HepG2 (cell line): ENCODE results near the gene ACP7. TPM values are rescaled to one million over a fixed set of nuclear protein-coding genes. Genes with fewer than 3 reads are reported as not detected.

Source experiments
- DPF2 ChIP-seq: sonication (generic); formaldehyde crosslinking; IDR thresholded peaks from 2 replicates; pipeline ENCODE4 v1.4.0; 2020; ENCODE audit warnings: mild to moderate bottlenecking, low read depth, missing genetic modification reagents, borderline replicate concordance
- EZH2 ChIP-seq: conservative IDR thresholded peaks from 2 replicates; pipeline ENCODE4 v1.6.1; 2012; ENCODE audit warnings: mild to moderate bottlenecking, low read depth, low read length, moderate library complexity
- FOXP1 ChIP-seq, 2 experiments: fragments of 450-650 bp in 1 of 2; IDR thresholded peaks; 2 replicates each; pipeline ENCODE4 v1.6.1; 2017 to 2018; ENCODE audit warnings: antibody characterized with exemption in 1 of 2
- HNF1A ChIP-seq, 2 experiments: sonication (generic) in 1 of 2; formaldehyde crosslinking in 1 of 2; IDR thresholded peaks; 2 replicates each; pipeline versions ENCODE4 v1.4.0 to v1.6.1; 2016 to 2020; ENCODE audit warnings: borderline replicate concordance in 1 of 2, low read depth in 1 of 2, mild to moderate bottlenecking in 1 of 2, missing genetic modification reagents in 1 of 2
- KMT2B ChIP-seq: IDR thresholded peaks from 2 replicates; pipeline ENCODE4 v1.6.1; 2016; ENCODE audit warnings: missing genetic modification reagents, missing compliant biosample characterization
- MAZ ChIP-seq, 2 experiments: sonication (generic) in 1 of 2; formaldehyde crosslinking in 1 of 2; IDR thresholded peaks; 2 replicates each; pipeline versions ENCODE4 v1.5.0 to v1.6.1; 2012 to 2020; ENCODE audit warnings: low read depth in 2 of 2, mild to moderate bottlenecking in 2 of 2, borderline replicate concordance in 1 of 2, improper control_type of control experiment in 1 of 2, low read length in 1 of 2, missing genetic modification reagents in 1 of 2, moderate library complexity in 1 of 2
- MED8 ChIP-seq: sonication (generic); formaldehyde crosslinking; IDR thresholded peaks from 2 replicates; pipeline ENCODE4 v1.8.1; 2023; ENCODE audit warnings: mild to moderate bottlenecking, missing genetic modification reagents; ENCODE audit not compliant: insufficient replicate concordance
- NCOA1 ChIP-seq: sonication (generic); formaldehyde crosslinking; IDR thresholded peaks from 2 replicates; pipeline ENCODE4 v1.9.0; 2021; ENCODE audit warnings: missing genetic modification reagents
- NCOA2 ChIP-seq: sonication (generic); formaldehyde crosslinking; IDR thresholded peaks from 2 replicates; pipeline ENCODE4 v1.8.0; 2022; ENCODE audit warnings: inconsistent platforms
- SAFB2 ChIP-seq: sonication (generic); formaldehyde crosslinking; IDR thresholded peaks from 2 replicates; pipeline ENCODE4 v1.5.1; 2020; ENCODE audit warnings: missing genetic modification reagents, low read depth, mild to moderate bottlenecking, borderline replicate concordance
- SMARCC2 ChIP-seq: fragments of 450-650 bp; IDR thresholded peaks from 2 replicates; pipeline ENCODE4 v1.6.1; 2017; ENCODE audit warnings: antibody characterized with exemption, mild to moderate bottlenecking
- SP5 ChIP-seq: IDR thresholded peaks from 2 replicates; pipeline ENCODE4 v1.6.1; 2016; ENCODE audit warnings: low read depth, borderline replicate concordance
- ZFP41 ChIP-seq: sonication (generic); formaldehyde crosslinking; IDR thresholded peaks from 2 replicates; pipeline ENCODE4 v1.4.0; 2020; ENCODE audit warnings: mild to moderate bottlenecking, missing genetic modification reagents, borderline replicate concordance
- ZNF234 ChIP-seq: sonication (generic); formaldehyde crosslinking; conservative IDR thresholded peaks from 2 replicates; pipeline ENCODE4 v1.5.1; 2020; ENCODE audit warnings: mild to moderate bottlenecking, missing genetic modification reagents
- ZNF367 ChIP-seq: sonication (generic); formaldehyde crosslinking; IDR thresholded peaks from 2 replicates; pipeline ENCODE4 v1.4.0; 2020; ENCODE audit warnings: missing genetic modification reagents, borderline replicate concordance
- ZNF576 ChIP-seq: sonication (generic); formaldehyde crosslinking; IDR thresholded peaks from 2 replicates; pipeline ENCODE4 v1.4.0; 2020; ENCODE audit warnings: mild to moderate bottlenecking, missing genetic modification reagents
- ZNF775 ChIP-seq: sonication (generic); formaldehyde crosslinking; IDR thresholded peaks from 2 replicates; pipeline ENCODE4 v1.4.0; 2020; ENCODE audit warnings: missing genetic modification reagents, mild to moderate bottlenecking, moderate library complexity, borderline replicate concordance
- polyA plus RNA-seq, 8 experiments: library from polyadenylated mRNA; depleted of rRNA in 3 of 8; stranded (reverse) in 7 of 8; unstranded in 1 of 8; fragments of >200 nt; fragmentation: Illumina TruSeq in 4 of 8; extraction: Trizol in 4 of 8; gene quantifications; 2 replicates each; pipeline versions ENCODE4 v1.2.1 to v1.2.3, GENCODE V29; 2011 to 2016; ENCODE audit warnings: low read depth in 4 of 8, missing spikeins in 1 of 8, mixed read lengths in 1 of 8; ENCODE audit not compliant: insufficient read depth in 1 of 8
- total RNA-seq, 5 experiments: library from RNA; depleted of rRNA; stranded (reverse); fragments of >200 nt; fragmentation: Illumina TruSeq; extraction: Trizol; gene quantifications; 2 replicates each; pipeline ENCODE4 v1.2.3, GENCODE V29; 2016; ENCODE audit warnings: low read depth in 1 of 5
- TF ChIP-seq, protein P1 (sequence below): IDR thresholded peaks from 2 replicates; pipeline ENCODE4 v1.6.1; 2012; ENCODE audit warnings: low read length, improper control_type of control experiment

Gene ACP7
- total and polyA plus RNA-seq, 2 of the 13 experiments (the other 11 are each of a cell fraction or from before 2014, with no cell fraction given), result not detected

DNA sequence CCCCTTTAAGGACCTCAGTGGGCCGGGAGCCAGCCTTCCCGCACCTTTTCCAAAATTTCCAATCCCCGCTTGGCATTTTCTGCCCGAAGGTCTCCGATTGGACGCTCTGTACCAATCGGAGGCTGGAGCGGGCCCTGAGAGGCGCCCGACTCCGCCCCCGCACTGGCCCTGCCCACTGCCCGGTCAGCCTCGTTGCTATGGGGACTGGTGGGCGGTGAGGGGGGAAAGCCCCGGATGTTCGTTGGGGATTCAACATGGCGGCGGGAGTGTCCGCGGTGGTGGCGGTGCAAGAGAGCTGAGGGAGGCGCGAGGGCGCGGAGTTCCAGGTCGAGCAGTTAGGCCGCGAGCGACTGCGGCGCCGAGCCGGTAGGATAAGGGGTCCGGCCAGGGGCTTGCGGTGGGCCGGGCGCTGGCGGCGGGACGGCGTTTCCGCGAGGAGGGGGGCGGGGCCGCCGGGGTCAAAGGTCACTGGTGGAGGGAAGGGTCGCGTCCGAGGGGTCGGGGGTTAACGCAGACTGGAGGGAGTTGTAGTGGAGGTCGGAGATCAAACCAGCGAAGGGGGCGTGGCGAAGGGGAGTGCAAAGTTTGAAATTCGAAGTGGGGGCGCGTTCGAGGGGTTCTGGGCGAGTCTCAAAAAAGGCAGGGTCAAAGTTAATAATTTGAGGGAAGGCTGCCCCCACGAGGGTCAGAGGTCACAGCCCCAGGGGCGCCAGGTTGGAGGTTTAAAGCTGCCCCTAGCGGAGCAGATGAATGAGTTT lies 41.6 kb downstream of the ACP7 start, which contains the start of gene PAK4 (continued):
- TF ChIP-seq ZFP41 (no peak), NCOA1 (CRISPR knock-in tag) (0 out of 2 replicates have a peak, but pooled peaks have one; percentile 65), SP5 (peak; percentile 83), SMARCC2 (no peak), ZNF576 (CRISPR knock-in tag) (no peak), SAFB2 (CRISPR knock-in tag) (peak; percentile 62; the same call in 1 of the 2 replicates), EZH2 (no peak), HNF1A (IDR thresholded peaks at IDR 0.05; ENCODE audit: low read depth) (peak; percentile 54), HNF1A (CRISPR knock-in tag; IDR thresholded peaks at IDR 0.05; ENCODE audit: borderline replicate concordance) (peak; percentile 87), ZNF775 (CRISPR knock-in tag) (no peak), FOXP1 (IDR thresholded peaks at IDR 0.05) (no peak), FOXP1 (CRISPR knock-in tag; IDR thresholded peaks at IDR 0.05) (no peak), KMT2B (CRISPR knock-in tag) (no peak; the same call in 1 of the 2 replicates), NCOA2 (CRISPR knock-in tag) (no peak), MED8 (CRISPR knock-in tag) (peak; percentile 87), MAZ (IDR thresholded peaks at IDR 0.05; ENCODE audit: borderline replicate concordance, low read depth, low read length) (peak; percentile 18; the same call in 1 of the 2 replicates), MAZ (CRISPR knock-in tag; IDR thresholded peaks at IDR 0.05; ENCODE audit: low read depth) (peak; percentile 92), DPF2 (no peak), ZNF234 (0 out of 2 replicates have a peak, but pooled peaks have one; percentile 34), ZNF367 (CRISPR knock-in tag) (no peak)
- TF ChIP-seq, protein P1, sequence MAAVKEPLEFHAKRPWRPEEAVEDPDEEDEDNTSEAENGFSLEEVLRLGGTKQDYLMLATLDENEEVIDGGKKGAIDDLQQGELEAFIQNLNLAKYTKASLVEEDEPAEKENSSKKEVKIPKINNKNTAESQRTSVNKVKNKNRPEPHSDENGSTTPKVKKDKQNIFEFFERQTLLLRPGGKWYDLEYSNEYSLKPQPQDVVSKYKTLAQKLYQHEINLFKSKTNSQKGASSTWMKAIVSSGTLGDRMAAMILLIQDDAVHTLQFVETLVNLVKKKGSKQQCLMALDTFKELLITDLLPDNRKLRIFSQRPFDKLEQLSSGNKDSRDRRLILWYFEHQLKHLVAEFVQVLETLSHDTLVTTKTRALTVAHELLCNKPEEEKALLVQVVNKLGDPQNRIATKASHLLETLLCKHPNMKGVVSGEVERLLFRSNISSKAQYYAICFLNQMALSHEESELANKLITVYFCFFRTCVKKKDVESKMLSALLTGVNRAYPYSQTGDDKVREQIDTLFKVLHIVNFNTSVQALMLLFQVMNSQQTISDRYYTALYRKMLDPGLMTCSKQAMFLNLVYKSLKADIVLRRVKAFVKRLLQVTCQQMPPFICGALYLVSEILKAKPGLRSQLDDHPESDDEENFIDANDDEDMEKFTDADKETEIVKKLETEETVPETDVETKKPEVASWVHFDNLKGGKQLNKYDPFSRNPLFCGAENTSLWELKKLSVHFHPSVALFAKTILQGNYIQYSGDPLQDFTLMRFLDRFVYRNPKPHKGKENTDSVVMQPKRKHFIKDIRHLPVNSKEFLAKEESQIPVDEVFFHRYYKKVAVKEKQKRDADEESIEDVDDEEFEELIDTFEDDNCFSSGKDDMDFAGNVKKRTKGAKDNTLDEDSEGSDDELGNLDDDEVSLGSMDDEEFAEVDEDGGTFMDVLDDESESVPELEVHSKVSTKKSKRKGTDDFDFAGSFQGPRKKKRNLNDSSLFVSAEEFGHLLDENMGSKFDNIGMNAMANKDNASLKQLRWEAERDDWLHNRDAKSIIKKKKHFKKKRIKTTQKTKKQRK, result no peak
